ENCODE results near the gene CBX2. TPM values are rescaled to one million over a fixed set of nuclear protein-coding genes. Genes with fewer than 3 reads are reported as not detected.

The CBX2 gene
- total RNA-seq, 1 experiment from 2014 or later, result 79.4 TPM

- Histone ChIP-seq H2BK15ac (ENCODE audit: low read depth, low read length) (no peak overlapping the region), H3K23ac (ENCODE audit: insufficient read length, low read depth, low read length) (no peak overlapping the region), H3K79me2 (ENCODE audit: insufficient read depth, low read length) (no peaks in the 10 kb centered on the region), H2AFZ (ENCODE audit: low read length) (no peak overlapping the region), H3K4ac (ENCODE audit: low read depth, low read length) (no peak overlapping the region), H3K27me3 (ENCODE audit: insufficient read depth, low read length) (peaks cover 87% of the 10 kb centered on the region), H3K27ac (ENCODE audit: insufficient read length, low read depth, low read length) (no peak overlapping the region), H3K79me1 (ENCODE audit: insufficient read depth, low read depth, low read length, poor library complexity, severe bottlenecking) (no peaks in the 10 kb centered on the region), H2BK20ac (ENCODE audit: low read depth, low read length, poor library complexity, severe bottlenecking) (no peak overlapping the region), H4K20me1 (ENCODE audit: control insufficient read depth, insufficient read depth, insufficient read length) (no peaks in the 10 kb centered on the region), H3K9me3 (ENCODE audit: control insufficient read depth, low read depth, low read length) (no peaks in the 10 kb centered on the region), H3K23me2 (ENCODE audit: insufficient read length, low read depth, low read length, poor library complexity, severe bottlenecking) (peaks cover 2% of the 10 kb centered on the region), H4K8ac (replicated peaks; ENCODE audit: insufficient read length, low read depth, low read length) (no peak overlapping the region), H3K9ac (ENCODE audit: extremely low read depth, insufficient read length, low read length) (no peak overlapping the region), H3K18ac (ENCODE audit: insufficient read length, low read depth, low read length) (peak overlapping the region; percentile 15), H3K14ac (ENCODE audit: insufficient read depth, low read length) (no peak overlapping the region), H3K56ac (ENCODE audit: insufficient read length, low read depth, low read length) (no peak overlapping the region), H2BK12ac (ENCODE audit: insufficient read length, low read depth, low read length) (no peak overlapping the region), H2BK120ac (ENCODE audit: low read depth, low read length, poor library complexity, severe bottlenecking) (no peak overlapping the region), H4K5ac (ENCODE audit: insufficient read length, low read depth, low read length) (no peak overlapping the region), H3K4me2 (ENCODE audit: insufficient read depth, insufficient read length, low read length) (no peak overlapping the region), H4K91ac (ENCODE audit: insufficient read length, low read depth, low read length) (no peak overlapping the region), H3T11ph (ENCODE audit: low read length) (no peak overlapping the region), H2BK5ac (ENCODE audit: insufficient read length, low read length) (no peak overlapping the region), H2AK5ac (ENCODE audit: insufficient read length, low read length) (no peak overlapping the region), H3K4me1 (ENCODE audit: insufficient read depth, low read length) (no peaks in the 10 kb centered on the region; the same call in 1 of the 2 replicates)
- H3K27ac Mint-ChIP-seq, result no peak overlapping the region
- H3K4me1 Mint-ChIP-seq, result peaks cover 46 to 60% of the 10 kb centered on the region in 2 experiments
- H3K27me3 Mint-ChIP-seq (ENCODE audit: low read depth), result peaks cover 98% of the 10 kb centered on the region
- no CpG with 5 or more reads among the region's 22 CpGs for WGBS (ENCODE audit: extremely low coverage, insufficient read length, low lambda C conversion rate)
- no peaks in the 10 kb centered on the region; a peak in 1 of 7 replicates for H3K36me3 Mint-ChIP-seq (ENCODE audit: insufficient read depth in 1 of 3, low read depth in 3 of 3)
- TF ChIP-seq CTCF (conservative IDR thresholded peaks at IDR 0.05), result no peak
- H3K9me3 Mint-ChIP-seq, result peaks cover 9 to 13% of the 10 kb centered on the region in 2 experiments; a peak in 4 of 5 replicates
- H3K4me3 Mint-ChIP-seq, result peak overlapping the region in 1 of 2 experiments; percentile 60; a peak in 2 of 5 replicates
- DNase-seq, result no peak
These were observed 27.1 kb downstream of the CBX2 start for GRCh38 chr17:79804856-79805696.
